Measurements from ENCODE around the gene AKR1C8.

DNA sequence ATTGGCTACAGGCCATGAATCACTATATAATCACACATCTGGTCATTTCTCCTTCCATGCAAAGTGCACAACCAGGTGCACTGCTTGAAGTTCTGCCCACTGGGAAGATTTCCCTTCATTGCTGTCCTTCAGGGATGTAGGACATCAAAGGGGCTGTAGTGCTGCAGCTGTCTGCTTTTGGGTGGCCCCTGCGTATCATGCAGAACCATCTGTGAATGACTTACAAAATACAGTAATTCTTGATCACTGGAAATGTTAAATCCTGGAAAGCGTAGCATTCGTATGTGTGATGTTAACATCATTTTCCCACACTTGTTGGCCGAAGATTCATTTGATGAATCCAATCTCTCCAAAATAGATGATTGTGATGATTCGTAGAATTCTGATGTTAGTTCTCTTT, 68.3 kb downstream of the AKR1C8 start:
- TF ChIP-seq, protein P1, sequence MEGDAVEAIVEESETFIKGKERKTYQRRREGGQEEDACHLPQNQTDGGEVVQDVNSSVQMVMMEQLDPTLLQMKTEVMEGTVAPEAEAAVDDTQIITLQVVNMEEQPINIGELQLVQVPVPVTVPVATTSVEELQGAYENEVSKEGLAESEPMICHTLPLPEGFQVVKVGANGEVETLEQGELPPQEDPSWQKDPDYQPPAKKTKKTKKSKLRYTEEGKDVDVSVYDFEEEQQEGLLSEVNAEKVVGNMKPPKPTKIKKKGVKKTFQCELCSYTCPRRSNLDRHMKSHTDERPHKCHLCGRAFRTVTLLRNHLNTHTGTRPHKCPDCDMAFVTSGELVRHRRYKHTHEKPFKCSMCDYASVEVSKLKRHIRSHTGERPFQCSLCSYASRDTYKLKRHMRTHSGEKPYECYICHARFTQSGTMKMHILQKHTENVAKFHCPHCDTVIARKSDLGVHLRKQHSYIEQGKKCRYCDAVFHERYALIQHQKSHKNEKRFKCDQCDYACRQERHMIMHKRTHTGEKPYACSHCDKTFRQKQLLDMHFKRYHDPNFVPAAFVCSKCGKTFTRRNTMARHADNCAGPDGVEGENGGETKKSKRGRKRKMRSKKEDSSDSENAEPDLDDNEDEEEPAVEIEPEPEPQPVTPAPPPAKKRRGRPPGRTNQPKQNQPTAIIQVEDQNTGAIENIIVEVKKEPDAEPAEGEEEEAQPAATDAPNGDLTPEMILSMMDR (IDR thresholded peaks at IDR 0.05; ENCODE audit: borderline replicate concordance, extremely low read depth, low read length, poor library complexity, severe bottlenecking), result no peak
- TF ChIP-seq EZH2 (IDR thresholded peaks at IDR 0.05; ENCODE audit: borderline replicate concordance, low read depth, low read length, severe bottlenecking), result no peak

All from DND-41 (cell line).